HEK293 (cell line): ENCODE measurements around the gene SNTG2.

Experiments
- CTCF ChIA-PET: fragments of 350-600 bp; formaldehyde crosslinking; extraction: SDS; loops from one replicate; lab custom pipeline; 2021; ENCODE audit warnings: antibody characterized with exemption; lab: Yijun Ruan, JAX
- POLR2A ChIA-PET: fragments of 300-600 bp; formaldehyde crosslinking; extraction: SDS; loops from one replicate; lab custom pipeline; 2020; ENCODE audit warnings: antibody characterized with exemption, inconsistent platforms; lab: Yijun Ruan, JAX
- H3K27ac ChIP-seq: fragments of 200-500 bp; sonication (Bioruptor generic); 2 replicates; pipeline ENCODE4 v1.5.1; 2014; ENCODE audit warnings: low read depth, low read length, control low read depth, inconsistent platforms; ENCODE audit errors: extremely low read depth
- H3K36me3 ChIP-seq, 2 experiments: fragments of 200-500 bp in 1 of 2; sonication (Bioruptor generic) in 1 of 2; 1 replicate in 1 of 2; 2 replicates in 1 of 2; pipeline ENCODE4 v1.5.1; 2014 to 2017; ENCODE audit warnings: inconsistent platforms in 2 of 2, low read length in 2 of 2; ENCODE audit not compliant: control insufficient read depth in 2 of 2, insufficient read depth in 1 of 2
- H3K4me1 ChIP-seq: fragments of 200-500 bp; sonication (Bioruptor generic); 2 replicates; pipeline ENCODE4 v1.5.1; 2014; ENCODE audit warnings: mild to moderate bottlenecking, low read length, inconsistent platforms; ENCODE audit not compliant: control insufficient read depth, insufficient read depth
- H3K4me3 ChIP-seq: 2 replicates; pipeline ENCODE4 v1.5.1; 2011; ENCODE audit warnings: low read depth, mild to moderate bottlenecking, control low read depth, low read length, moderate library complexity
- H3K9me3 ChIP-seq: fragments of 200-500 bp; sonication (Bioruptor generic); 2 replicates; pipeline ENCODE4 v1.5.1; 2014; ENCODE audit warnings: low read depth, low read length, inconsistent platforms; ENCODE audit not compliant: control insufficient read depth, insufficient read depth
- BCL11A ChIP-seq: fragments of 450-650 bp; formaldehyde crosslinking; IDR thresholded peaks from 2 replicates; pipeline ENCODE4 v1.5.1; 2016; ENCODE audit warnings: low read depth, missing biosample characterization, missing genetic modification characterization
- MYNN ChIP-seq: fragments of 450-650 bp; formaldehyde crosslinking; IDR thresholded peaks from 2 replicates; pipeline ENCODE4 v1.5.1; 2016; ENCODE audit warnings: missing biosample characterization, missing genetic modification characterization, borderline replicate concordance
- MZF1 ChIP-seq: fragments of 450-650 bp; formaldehyde crosslinking; IDR thresholded peaks from 2 replicates; pipeline ENCODE4 v1.5.1; 2017; ENCODE audit warnings: missing biosample characterization, missing genetic modification characterization, borderline replicate concordance
- OSR2 ChIP-seq: fragments of 450-650 bp; formaldehyde crosslinking; IDR thresholded peaks from 2 replicates; pipeline ENCODE4 v1.5.1; 2016; ENCODE audit warnings: missing biosample characterization, missing genetic modification characterization
- RBAK ChIP-seq: fragments of 450-650 bp; formaldehyde crosslinking; IDR thresholded peaks from 2 replicates; pipeline ENCODE4 v1.5.1; 2016; ENCODE audit warnings: missing biosample characterization, missing genetic modification characterization
- ZFP41 ChIP-seq: fragments of 450-650 bp; formaldehyde crosslinking; IDR thresholded peaks from 2 replicates; pipeline ENCODE4 v1.5.1; 2016; ENCODE audit warnings: missing biosample characterization, missing genetic modification characterization, borderline replicate concordance
- ZNF121 ChIP-seq: fragments of 450-650 bp; formaldehyde crosslinking; IDR thresholded peaks from 2 replicates; pipeline ENCODE4 v1.5.1; 2016; ENCODE audit warnings: missing biosample characterization, missing genetic modification characterization
- ZNF133 ChIP-seq: fragments of 450-650 bp; formaldehyde crosslinking; IDR thresholded peaks from 2 replicates; pipeline ENCODE4 v1.5.1; 2016; ENCODE audit warnings: missing biosample characterization, missing genetic modification characterization
- ZNF138 ChIP-seq: fragments of 450-650 bp; formaldehyde crosslinking; IDR thresholded peaks from 2 replicates; pipeline ENCODE4 v1.5.1; 2016; ENCODE audit warnings: missing biosample characterization, missing genetic modification characterization, borderline replicate concordance
- ZNF155 ChIP-seq: fragments of 450-650 bp; formaldehyde crosslinking; IDR thresholded peaks from 2 replicates; pipeline ENCODE4 v1.5.1; 2016; ENCODE audit warnings: missing biosample characterization, missing genetic modification characterization
- ZNF157 ChIP-seq: fragments of 450-650 bp; formaldehyde crosslinking; IDR thresholded peaks from 2 replicates; pipeline ENCODE4 v1.5.1; 2016; ENCODE audit warnings: missing biosample characterization, missing genetic modification characterization
- ZNF19 ChIP-seq: fragments of 450-650 bp; formaldehyde crosslinking; IDR thresholded peaks from 2 replicates; pipeline ENCODE4; 2016; ENCODE audit warnings: missing biosample characterization, missing genetic modification characterization, low read depth
- ZNF221 ChIP-seq: fragments of 450-650 bp; formaldehyde crosslinking; IDR thresholded peaks from 2 replicates; pipeline ENCODE4 v1.5.1; 2017; ENCODE audit warnings: missing biosample characterization, missing genetic modification characterization, borderline replicate concordance
- ZNF292 ChIP-seq: fragments of 450-650 bp; formaldehyde crosslinking; IDR thresholded peaks from 2 replicates; pipeline ENCODE4 v1.5.1; 2016; ENCODE audit warnings: low read depth, missing biosample characterization, missing genetic modification characterization, borderline replicate concordance
- ZNF302 ChIP-seq: fragments of 450-650 bp; formaldehyde crosslinking; IDR thresholded peaks from 2 replicates; pipeline ENCODE4 v1.5.1; 2016; ENCODE audit warnings: missing biosample characterization, missing genetic modification characterization, low read depth
- ZNF341 ChIP-seq: fragments of 450-650 bp; formaldehyde crosslinking; IDR thresholded peaks from 2 replicates; pipeline ENCODE4; 2016; ENCODE audit warnings: low read depth, missing biosample characterization, missing genetic modification characterization
- ZNF350 ChIP-seq: fragments of 450-650 bp; formaldehyde crosslinking; IDR thresholded peaks from 2 replicates; pipeline ENCODE4 v1.5.0; 2017; ENCODE audit warnings: missing biosample characterization, mild to moderate bottlenecking, missing genetic modification characterization
- ZNF555 ChIP-seq: fragments of 450-650 bp; formaldehyde crosslinking; conservative IDR thresholded peaks from 2 replicates; pipeline ENCODE4 v1.5.1; 2017; ENCODE audit warnings: missing biosample characterization, mild to moderate bottlenecking, missing genetic modification characterization, inconsistent platforms
- ZNF585B ChIP-seq: fragments of 450-650 bp; formaldehyde crosslinking; IDR thresholded peaks from 2 replicates; pipeline ENCODE4 v1.5.1; 2016; ENCODE audit warnings: missing biosample characterization, missing genetic modification characterization
- ZNF664 ChIP-seq: fragments of 450-650 bp; formaldehyde crosslinking; IDR thresholded peaks from 2 replicates; pipeline ENCODE4 v1.5.1; 2016; ENCODE audit warnings: missing biosample characterization, missing genetic modification characterization
- ZNF830 ChIP-seq: fragments of 450-650 bp; IDR thresholded peaks from 2 replicates; pipeline ENCODE4 v1.5.0; 2018; ENCODE audit warnings: missing biosample characterization, missing genetic modification characterization, low read depth, mild to moderate bottlenecking, moderate library complexity
- ZSCAN23 ChIP-seq: fragments of 450-650 bp; formaldehyde crosslinking; IDR thresholded peaks from 2 replicates; pipeline ENCODE4 v1.5.1; 2016; ENCODE audit warnings: missing biosample characterization, missing genetic modification characterization
- TF ChIP-seq, protein P1 (sequence below): fragments of 450-650 bp; formaldehyde crosslinking; IDR thresholded peaks from 2 replicates; pipeline ENCODE4 v1.5.1; 2016; ENCODE audit warnings: missing biosample characterization, missing genetic modification characterization
- TF ChIP-seq, protein P2 (sequence below): fragments of 450-650 bp; formaldehyde crosslinking; IDR thresholded peaks from 2 replicates; pipeline ENCODE4 v1.5.1; 2016; ENCODE audit warnings: missing biosample characterization, missing genetic modification characterization
- TF ChIP-seq, protein P3 (sequence below): sonication (generic); formaldehyde crosslinking; IDR thresholded peaks from 2 replicates; pipeline ENCODE4 v1.8.1; 2022; ENCODE audit warnings: mild to moderate bottlenecking, moderate library complexity, missing genetic modification reagents
- TF ChIP-seq, protein P4 (sequence below): IDR thresholded peaks from 2 replicates; pipeline ENCODE4 v1.6.1; 2011; ENCODE audit warnings: mild to moderate bottlenecking, low read depth, low read length, borderline replicate concordance
- TF ChIP-seq, protein P5 (sequence below): fragments of 450-650 bp; formaldehyde crosslinking; IDR thresholded peaks from 2 replicates; pipeline ENCODE4 v1.5.1; 2016; ENCODE audit warnings: missing biosample characterization, missing genetic modification characterization
- TF ChIP-seq, protein P6 (sequence below): fragments of 450-650 bp; formaldehyde crosslinking; IDR thresholded peaks from 2 replicates; pipeline ENCODE4 v1.5.1; 2016; ENCODE audit warnings: missing biosample characterization, missing genetic modification characterization, borderline replicate concordance

Gene SNTG2

DNA sequence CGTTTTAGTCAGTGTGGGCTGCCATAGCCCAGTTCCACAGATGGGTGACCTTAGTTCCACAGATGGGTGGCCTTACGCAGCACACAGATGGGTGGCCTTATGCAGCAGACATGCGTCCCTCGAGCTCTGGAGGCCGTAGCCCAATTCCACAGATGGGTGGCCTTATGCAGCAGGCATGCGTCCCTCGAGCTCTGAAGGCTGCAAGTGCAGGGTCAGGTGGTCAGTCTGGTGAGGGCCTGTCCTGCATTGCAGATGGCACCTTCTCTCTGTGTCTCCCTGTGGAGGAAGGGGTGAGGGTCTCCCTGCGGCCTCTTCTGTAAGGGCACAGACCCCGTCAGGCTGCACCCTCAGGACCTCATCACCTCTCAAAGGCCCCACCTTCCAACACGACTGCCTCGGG, 273.1 kb downstream of the SNTG2 start:
- H3K9me3 ChIP-seq: no peaks in the 10 kb centered on the region
- TF ChIP-seq OSR2 (tag by site-specific recombination) (no peak), ZFP41 (tag by site-specific recombination) (no peak), ZNF19 (tag by site-specific recombination) (no peak), ZNF292 (tag by site-specific recombination) (no peak), ZNF157 (tag by site-specific recombination) (no peak), BCL11A (tag by site-specific recombination) (no peak), ZNF830 (tag by site-specific recombination) (no peak), ZNF350 (tag by site-specific recombination) (no peak), ZNF341 (no peak), ZNF664 (tag by site-specific recombination) (no peak), ZNF133 (no peak), MZF1 (no peak), ZNF121 (tag by site-specific recombination) (no peak)
- TF ChIP-seq, protein P1, sequence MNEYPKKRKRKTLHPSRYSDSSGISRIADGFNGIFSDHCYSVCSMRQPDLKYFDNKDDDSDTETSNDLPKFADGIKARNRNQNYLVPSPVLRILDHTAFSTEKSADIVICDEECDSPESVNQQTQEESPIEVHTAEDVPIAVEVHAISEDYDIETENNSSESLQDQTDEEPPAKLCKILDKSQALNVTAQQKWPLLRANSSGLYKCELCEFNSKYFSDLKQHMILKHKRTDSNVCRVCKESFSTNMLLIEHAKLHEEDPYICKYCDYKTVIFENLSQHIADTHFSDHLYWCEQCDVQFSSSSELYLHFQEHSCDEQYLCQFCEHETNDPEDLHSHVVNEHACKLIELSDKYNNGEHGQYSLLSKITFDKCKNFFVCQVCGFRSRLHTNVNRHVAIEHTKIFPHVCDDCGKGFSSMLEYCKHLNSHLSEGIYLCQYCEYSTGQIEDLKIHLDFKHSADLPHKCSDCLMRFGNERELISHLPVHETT (tag by site-specific recombination): no peak
- TF ChIP-seq, protein P2, sequence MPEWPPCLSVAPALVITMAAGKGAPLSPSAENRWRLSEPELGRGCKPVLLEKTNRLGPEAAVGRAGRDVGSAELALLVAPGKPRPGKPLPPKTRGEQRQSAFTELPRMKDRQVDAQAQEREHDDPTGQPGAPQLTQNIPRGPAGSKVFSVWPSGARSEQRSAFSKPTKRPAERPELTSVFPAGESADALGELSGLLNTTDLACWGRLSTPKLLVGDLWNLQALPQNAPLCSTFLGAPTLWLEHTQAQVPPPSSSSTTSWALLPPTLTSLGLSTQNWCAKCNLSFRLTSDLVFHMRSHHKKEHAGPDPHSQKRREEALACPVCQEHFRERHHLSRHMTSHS (tag by site-specific recombination): no peak
- TF ChIP-seq, protein P3, sequence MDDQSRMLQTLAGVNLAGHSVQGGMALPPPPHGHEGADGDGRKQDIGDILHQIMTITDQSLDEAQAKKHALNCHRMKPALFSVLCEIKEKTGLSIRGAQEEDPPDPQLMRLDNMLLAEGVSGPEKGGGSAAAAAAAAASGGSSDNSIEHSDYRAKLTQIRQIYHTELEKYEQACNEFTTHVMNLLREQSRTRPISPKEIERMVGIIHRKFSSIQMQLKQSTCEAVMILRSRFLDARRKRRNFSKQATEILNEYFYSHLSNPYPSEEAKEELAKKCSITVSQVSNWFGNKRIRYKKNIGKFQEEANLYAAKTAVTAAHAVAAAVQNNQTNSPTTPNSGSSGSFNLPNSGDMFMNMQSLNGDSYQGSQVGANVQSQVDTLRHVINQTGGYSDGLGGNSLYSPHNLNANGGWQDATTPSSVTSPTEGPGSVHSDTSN (CRISPR knock-in tag): no peak
- H3K4me1 ChIP-seq: no peaks in the 10 kb centered on the region
- ChIA-PET CTCF (no interaction called here), POLR2A (no interaction called here)
- H3K36me3 ChIP-seq: no peaks in the 10 kb centered on the region
- H3K27ac ChIP-seq: no peak overlapping the region
- no peak overlapping the region for H3K4me3 ChIP-seq

DNA sequence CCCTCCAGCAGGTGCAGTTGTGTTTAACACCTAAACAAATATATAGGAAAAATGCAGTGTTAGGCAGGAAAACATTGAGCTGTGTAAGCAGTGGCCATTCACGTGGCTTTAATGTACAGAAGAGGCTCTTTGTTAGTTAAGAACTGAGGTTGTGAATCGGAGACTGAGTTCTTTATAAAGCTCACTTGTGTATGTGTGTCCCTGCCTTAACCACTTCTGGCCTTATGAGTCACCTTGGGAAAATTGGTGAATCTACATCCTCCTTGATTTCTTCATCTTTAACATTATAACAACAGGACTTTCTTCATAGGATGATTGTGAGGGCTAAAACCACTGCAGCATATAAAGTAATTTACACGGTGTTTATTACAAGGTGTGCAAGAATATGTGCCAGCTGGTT, 274.3 kb downstream of the SNTG2 start:
- Histone ChIP-seq H3K9me3 (no peaks in the 10 kb centered on the region), H3K4me3 (no peak overlapping the region), H3K36me3 (no peaks in the 10 kb centered on the region), H3K4me1 (no peaks in the 10 kb centered on the region), H3K27ac (no peak overlapping the region)
- POLR2A ChIA-PET: no interaction called here
- CTCF ChIA-PET: no interaction called here
- TF ChIP-seq ZNF155 (tag by site-specific recombination): no peak
- TF ChIP-seq, protein P4, sequence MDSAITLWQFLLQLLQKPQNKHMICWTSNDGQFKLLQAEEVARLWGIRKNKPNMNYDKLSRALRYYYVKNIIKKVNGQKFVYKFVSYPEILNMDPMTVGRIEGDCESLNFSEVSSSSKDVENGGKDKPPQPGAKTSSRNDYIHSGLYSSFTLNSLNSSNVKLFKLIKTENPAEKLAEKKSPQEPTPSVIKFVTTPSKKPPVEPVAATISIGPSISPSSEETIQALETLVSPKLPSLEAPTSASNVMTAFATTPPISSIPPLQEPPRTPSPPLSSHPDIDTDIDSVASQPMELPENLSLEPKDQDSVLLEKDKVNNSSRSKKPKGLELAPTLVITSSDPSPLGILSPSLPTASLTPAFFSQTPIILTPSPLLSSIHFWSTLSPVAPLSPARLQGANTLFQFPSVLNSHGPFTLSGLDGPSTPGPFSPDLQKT: no peak
- TF ChIP-seq RBAK (tag by site-specific recombination): no peak
- no peak for TF ChIP-seq ZNF138 (tag by site-specific recombination)
- no peak for TF ChIP-seq MYNN (tag by site-specific recombination)
- TF ChIP-seq ZSCAN23: no peak
- TF ChIP-seq, protein P5, sequence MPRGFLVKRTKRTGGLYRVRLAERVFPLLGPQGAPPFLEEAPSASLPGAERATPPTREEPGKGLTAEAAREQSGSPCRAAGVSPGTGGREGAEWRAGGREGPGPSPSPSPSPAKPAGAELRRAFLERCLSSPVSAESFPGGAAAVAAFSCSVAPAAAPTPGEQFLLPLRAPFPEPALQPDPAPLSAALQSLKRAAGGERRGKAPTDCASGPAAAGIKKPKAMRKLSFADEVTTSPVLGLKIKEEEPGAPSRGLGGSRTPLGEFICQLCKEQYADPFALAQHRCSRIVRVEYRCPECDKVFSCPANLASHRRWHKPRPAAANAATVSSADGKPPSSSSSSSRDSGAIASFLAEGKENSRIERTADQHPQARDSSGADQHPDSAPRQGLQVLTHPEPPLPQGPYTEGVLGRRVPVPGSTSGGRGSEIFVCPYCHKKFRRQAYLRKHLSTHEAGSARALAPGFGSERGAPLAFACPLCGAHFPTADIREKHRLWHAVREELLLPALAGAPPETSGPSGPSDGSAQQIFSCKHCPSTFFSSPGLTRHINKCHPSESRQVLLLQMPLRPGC (tag by site-specific recombination): no peak
- TF ChIP-seq ZNF585B: no peak
- TF ChIP-seq ZNF302 (tag by site-specific recombination): no peak
- TF ChIP-seq ZNF555 (tag by site-specific recombination): no peak
- TF ChIP-seq, protein P6, sequence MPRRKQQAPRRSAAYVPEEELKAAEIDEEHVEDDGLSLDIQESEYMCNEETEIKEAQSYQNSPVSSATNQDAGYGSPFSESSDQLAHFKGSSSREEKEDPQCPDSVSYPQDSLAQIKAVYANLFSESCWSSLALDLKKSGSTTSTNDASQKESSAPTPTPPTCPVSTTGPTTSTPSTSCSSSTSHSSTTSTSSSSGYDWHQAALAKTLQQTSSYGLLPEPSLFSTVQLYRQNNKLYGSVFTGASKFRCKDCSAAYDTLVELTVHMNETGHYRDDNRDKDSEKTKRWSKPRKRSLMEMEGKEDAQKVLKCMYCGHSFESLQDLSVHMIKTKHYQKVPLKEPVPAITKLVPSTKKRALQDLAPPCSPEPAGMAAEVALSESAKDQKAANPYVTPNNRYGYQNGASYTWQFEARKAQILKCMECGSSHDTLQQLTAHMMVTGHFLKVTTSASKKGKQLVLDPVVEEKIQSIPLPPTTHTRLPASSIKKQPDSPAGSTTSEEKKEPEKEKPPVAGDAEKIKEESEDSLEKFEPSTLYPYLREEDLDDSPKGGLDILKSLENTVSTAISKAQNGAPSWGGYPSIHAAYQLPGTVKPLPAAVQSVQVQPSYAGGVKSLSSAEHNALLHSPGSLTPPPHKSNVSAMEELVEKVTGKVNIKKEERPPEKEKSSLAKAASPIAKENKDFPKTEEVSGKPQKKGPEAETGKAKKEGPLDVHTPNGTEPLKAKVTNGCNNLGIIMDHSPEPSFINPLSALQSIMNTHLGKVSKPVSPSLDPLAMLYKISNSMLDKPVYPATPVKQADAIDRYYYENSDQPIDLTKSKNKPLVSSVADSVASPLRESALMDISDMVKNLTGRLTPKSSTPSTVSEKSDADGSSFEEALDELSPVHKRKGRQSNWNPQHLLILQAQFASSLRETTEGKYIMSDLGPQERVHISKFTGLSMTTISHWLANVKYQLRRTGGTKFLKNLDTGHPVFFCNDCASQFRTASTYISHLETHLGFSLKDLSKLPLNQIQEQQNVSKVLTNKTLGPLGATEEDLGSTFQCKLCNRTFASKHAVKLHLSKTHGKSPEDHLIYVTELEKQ (tag by site-specific recombination): no peak
- TF ChIP-seq ZNF221: no peak
